ENCODE results near the gene IFT88.

Gene IFT88

GRCh38 chr13:20565115-20565736 is 1.7 kb upstream of the IFT88 start:
- H3K27ac ChIP-seq = no peak overlapping the region
- TF ChIP-seq ZFX (IDR thresholded peaks at IDR 0.05) (no peak), CTCF (conservative IDR thresholded peaks at IDR 0.05) (no peak)

GRCh38 chr13:20566468-20566897 is 474 bp upstream of the IFT88 start:
- H3K27ac ChIP-seq = peak overlapping the region; percentile 94
- no peak for TF ChIP-seq ZFX (IDR thresholded peaks at IDR 0.05)
- TF ChIP-seq CTCF (conservative IDR thresholded peaks at IDR 0.05) = no peak

- peak overlapping the region; percentile 94 for H3K27ac ChIP-seq
- no peak for TF ChIP-seq CTCF (conservative IDR thresholded peaks at IDR 0.05)
- no peak for TF ChIP-seq ZFX (IDR thresholded peaks at IDR 0.05)
Observed at GRCh38 chr13:20567881-20568528, 1.0 kb downstream of the IFT88 start.

GRCh38 chr13:20570517-20570916 is 3.6 kb downstream of the IFT88 start:
- TF ChIP-seq ZFX (IDR thresholded peaks at IDR 0.05) (no peak), CTCF (conservative IDR thresholded peaks at IDR 0.05) (no peak)
- no peak overlapping the region for H3K27ac ChIP-seq

- no peak overlapping the region for H3K27ac ChIP-seq
- TF ChIP-seq CTCF (conservative IDR thresholded peaks at IDR 0.05) = no peak
- no peak for TF ChIP-seq ZFX (IDR thresholded peaks at IDR 0.05)
Observed at GRCh38 chr13:20571676-20572075, 4.7 kb downstream of the IFT88 start.

- H3K27ac ChIP-seq = no peak overlapping the region
- TF ChIP-seq ZFX (IDR thresholded peaks at IDR 0.05) (no peak), CTCF (conservative IDR thresholded peaks at IDR 0.05) (no peak)
Observed at GRCh38 chr13:20573186-20573585, 6.2 kb downstream of the IFT88 start.

- no peak overlapping the region for H3K27ac ChIP-seq
- TF ChIP-seq ZFX (IDR thresholded peaks at IDR 0.05) (no peak), CTCF (conservative IDR thresholded peaks at IDR 0.05) (no peak)
Observed at GRCh38 chr13:20573636-20574035, 6.7 kb downstream of the IFT88 start.

All from C4-2B (cell line).